ENCODE measurements around the gene UNC13D.

The UNC13D gene

DNA sequence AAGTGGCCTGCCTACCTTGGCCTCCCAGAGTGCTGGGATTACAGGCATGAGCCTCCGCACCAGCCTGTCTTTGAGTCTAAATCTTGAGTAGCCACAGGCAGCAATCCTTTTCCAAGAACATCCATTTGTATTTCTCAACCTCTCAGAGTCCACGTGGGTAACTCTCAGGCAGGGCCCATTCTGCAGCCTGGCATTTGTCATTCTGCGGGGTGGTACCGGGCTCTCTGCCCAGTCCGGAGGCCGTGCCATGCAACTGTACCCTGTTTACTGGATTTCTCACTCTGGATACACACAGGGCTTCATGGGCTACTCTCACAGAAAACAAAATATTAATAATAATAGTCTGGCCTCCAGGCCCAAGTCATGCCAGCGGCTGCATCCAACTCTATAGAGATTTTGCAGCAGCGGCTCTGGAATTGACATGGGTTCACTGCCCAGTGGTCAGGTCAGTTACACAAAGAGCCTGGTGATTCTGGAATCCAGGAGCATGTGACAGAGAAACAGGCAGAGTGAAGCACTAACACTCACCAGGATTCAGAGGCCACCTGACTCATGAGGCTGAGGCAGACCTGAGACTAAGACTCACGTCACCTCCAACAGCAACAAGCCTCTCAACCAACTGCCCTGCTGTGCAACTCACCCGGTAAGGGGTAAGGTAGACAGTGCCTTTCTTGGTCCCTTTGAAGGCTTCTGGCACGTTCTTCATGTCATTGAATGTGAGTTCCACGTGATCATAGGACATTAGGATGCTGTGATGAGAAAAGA lies 6.9 kb upstream of the UNC13D start:
- DNase-seq (ENCODE audit: low read depth in 2 of 2): no peak

DNA sequence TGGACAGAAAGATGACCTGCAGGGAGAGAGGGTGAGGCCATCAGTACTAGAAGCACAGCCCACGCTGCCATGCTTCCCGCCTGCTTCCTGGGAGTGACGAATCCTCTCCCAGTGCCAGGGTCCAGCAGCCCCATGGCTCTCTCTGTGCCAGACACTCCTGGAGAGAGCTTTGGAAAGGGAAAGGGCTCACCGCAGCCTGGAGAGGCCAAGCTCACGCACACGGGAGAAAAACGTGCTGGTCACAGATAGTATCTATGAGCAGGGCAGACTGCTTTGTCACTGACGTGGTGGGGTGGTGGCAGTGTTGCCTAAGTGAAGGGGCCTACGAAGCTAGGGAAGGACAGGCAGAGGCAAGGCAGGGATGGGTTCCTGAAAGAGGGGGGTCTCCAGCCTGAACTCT lies 5.5 kb upstream of the UNC13D start:
- DNase-seq (ENCODE audit: low read depth in 2 of 2): no peak

DNA sequence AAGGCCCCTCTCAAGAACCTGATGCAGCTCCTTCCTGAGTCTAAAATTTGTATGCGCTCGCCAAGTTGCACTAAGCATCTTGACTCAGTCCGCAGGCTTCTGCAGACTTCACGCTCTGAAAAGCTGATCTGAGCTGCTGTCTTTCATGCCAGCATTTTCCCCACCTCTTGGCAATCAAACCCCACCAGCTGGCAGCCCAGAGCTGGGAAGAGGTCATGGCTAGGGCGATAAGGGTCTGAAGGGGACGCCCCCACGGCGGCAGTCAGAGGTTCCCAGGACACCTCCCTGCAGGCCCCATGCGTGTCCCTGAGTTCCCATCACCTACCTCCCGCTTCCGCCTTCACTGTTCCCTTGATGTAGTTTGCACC lies 5.1 kb upstream of the UNC13D start:
- no peak for DNase-seq (ENCODE audit: low read depth in 2 of 2)

DNA sequence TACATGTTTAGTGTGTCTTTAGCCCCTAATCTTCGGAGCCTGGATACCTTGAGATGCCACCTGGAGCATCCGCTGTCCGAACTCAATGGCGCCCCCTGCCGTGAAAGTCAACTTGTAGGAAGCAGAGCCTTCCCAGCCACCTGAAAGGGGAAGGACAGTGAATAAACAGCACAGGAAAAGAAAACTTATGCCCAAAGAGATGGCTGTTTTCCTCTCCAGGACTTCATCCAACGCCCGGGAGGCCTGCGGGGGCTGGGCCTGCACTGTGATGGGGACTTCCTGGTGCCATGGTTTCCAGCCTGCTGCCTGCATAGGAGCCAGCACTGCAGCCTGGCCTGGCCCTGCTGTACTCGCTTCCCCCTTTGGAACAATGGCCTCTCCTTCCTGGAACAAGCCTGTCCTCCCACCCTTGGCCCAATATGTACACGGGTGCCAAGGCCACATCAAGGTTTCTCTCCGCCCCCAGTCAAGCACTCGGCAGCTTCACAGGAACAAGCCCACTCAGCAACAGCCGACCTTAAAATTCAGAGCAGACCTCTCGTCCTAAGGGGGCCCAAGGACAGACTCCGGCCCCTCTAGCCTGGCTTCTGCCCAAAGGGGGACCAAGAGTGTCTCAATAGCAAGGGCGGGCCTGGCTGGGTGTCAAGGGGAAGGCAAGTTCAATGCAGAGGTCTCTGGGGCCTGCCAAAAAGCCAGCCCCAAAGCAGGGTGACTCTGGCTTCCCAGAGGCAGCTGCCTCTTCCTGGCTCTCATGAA lies 4.5 kb upstream of the UNC13D start:
- peak; percentile 62 to 71 for DNase-seq (ENCODE audit: low read depth in 2 of 2)

DNA sequence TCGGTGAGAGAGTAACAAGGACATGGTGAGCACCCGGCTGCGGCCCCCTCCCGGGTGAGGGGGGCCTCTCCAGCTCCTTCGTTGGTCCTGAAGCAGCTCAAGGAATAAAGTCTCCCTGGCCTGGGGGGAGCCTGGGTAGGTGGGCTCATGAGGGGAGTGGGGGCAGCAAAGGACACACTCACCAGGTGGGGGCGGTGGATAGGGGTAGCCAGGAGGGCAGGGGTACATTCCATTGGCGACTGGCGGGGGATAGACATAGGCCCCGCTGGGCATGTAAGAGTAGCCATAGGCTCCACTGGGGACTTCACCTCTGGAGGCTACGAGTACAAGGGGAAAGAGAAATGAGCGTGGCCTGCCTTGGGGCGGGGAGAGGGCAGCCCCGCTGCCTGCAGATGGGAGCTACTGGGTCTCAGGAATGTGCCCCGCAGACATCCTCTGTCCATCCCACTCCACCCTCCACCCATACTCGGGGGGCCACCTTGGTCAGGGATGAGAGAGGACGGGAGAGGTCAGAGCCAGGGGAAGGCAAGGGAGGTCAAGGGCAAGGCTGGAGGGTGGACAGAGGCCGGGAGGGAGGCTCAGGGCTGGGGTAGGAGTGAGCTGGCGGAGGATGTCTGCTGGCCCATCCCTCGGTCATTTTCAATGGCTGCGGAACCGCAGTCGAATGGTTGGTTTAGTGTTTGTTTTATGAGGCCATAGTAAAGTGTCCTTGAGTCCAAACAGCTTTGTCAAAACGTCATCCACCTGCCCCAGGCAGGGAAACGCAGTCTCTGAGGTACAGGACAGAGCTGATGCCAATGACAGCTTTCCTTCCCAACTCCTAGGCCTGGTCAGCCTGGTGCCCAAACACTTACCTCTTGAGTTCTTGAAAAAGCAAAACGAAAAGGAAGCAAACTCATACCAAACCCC lies 3.7 kb upstream of the UNC13D start:
- no peak for DNase-seq (ENCODE audit: low read depth in 2 of 2)

DNA sequence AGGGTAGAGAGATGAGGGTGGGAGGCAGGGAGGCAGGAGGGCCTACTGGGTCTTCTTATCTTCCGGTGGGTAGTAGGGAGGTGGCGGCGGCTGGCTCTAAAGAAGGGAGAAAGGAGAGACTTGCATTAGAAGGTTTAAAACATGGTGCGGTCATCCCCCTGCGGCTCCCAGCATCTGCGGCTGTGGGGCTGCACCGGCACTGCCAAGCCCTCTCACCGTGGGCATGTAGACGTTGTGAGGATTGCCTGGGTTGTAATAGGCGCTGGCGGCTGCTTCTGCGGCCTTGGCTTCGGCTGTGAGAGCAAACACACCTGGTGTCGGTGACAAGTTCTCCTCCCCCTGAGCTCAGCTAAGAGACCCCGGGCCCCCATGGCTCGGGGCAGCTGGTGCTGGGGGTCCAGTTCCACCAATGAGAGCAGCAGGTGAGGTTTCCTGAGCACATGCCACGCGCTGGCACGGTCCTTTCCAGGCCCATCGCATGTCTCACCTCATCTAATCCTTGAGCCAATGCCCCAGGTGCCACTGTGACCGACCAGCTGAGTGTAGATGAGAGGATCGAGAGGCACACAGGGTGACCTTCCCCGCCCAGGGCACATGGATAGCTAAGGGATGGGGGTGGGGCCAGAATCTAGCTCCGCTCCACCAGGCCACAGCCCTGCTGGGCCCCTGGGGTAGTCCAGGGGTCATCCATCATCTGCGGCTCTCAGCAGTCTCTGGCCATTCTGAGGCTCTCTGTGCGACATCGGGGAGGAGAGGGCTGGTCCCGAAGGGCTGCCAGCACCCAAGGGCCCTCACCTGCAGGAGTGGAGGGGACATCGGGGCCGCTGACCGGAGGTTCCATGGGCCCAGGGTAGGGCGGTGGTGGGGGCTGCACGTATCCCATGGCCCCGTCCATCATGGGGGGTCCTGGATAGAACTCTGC lies 2.7 kb upstream of the UNC13D start:
- DNase-seq (ENCODE audit: low read depth in 2 of 2): no peak

DNA sequence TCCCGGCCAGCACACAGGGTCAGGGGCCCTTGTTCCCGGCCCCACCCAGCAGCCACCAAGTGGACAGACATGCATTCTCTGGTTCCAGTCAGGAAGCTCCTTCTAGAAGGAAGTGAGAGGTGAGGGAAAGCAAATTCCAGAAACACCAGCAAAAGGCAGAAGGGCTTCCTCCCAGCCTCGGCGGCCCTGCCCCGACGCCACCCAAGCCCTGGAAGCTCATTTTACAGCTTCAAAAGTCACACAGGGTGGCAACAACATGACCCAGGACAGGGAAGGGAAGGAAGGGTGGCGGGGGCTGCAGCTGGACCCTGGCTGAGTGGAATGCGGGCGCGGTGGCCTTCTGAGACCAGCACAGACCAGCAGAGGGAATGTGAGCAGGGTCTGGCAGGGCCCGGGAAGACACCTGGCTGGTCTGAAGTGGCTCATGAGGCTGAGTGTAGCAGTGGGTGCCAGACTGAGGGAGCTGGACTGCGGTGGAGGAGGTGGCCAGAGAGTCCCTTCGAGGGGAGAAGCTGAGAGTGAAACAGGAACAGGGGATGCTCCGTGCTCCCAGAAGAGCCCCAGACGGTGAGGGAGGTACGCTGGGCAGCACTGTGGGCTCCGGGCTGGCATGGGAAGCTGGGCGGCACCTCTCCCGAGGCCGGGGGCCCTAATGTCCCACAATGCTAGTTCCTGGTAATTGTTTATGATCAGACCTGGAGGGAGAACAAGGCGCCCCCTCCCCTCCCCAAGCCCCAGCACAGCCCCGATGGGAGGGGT lies 1.9 kb upstream of the UNC13D start:
- DNase-seq (ENCODE audit: low read depth in 2 of 2): no peak

DNA sequence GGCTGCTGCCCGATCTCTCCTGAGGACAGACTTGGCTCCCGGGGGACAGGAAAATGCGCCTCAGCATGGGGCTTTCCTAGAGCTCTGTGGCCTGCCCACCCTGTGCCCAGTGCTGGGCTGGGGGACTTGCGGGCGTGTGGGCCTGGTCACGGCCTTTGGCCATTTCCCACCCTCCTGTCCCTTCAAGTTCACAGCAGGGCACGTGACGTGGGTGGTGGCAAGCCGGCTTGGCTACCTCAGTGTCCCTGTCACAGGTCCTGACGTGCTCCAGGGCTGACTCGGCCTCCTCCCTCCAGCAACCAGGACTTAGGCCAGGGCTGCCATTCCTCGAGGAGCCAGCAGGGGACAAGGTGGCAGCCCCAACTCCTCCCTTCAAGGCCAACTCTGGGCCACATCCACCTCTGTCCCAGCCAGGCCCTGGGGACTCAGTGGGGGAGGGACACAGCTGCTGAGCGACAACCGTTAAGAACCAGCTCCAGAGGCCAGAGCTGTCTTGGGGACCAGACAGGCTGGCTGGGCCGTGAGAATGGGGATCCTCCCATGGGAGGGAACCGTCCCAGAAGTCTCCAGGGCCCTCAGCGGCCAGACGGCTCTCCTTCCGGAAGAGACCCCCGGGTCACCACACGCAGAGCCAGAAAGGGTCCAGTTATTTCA lies 981 bp upstream of the UNC13D start:
- no peak for DNase-seq (ENCODE audit: low read depth in 2 of 2)

DNA sequence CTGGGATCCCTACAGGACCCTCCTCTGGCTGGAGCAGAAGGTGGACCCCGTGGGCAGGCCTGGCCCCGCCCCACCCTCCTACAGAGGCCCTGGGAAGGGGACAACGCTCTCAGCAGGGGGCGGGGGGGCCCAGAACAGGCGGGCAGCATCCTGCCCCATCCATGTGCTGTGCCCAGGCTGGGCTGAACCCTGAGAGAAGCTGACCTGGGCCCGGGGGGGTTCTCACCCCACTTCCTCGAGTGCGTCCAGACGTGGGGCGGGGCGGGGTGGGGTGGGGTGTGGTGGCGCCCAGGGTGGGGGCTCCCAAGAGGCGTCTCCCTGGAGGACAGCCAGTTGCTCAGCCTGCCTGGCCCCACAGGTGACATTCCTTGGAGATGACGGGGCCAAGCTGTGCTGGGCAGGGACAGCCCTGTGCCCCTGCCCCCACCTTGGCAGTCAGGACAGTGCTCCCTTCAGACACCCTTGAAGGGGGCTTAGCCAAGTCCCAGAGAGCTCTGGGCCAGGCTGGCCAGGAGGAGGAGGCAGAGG lies 390 bp upstream of the UNC13D start:
- DNase-seq (ENCODE audit: low read depth in 2 of 2): no peak

DNA sequence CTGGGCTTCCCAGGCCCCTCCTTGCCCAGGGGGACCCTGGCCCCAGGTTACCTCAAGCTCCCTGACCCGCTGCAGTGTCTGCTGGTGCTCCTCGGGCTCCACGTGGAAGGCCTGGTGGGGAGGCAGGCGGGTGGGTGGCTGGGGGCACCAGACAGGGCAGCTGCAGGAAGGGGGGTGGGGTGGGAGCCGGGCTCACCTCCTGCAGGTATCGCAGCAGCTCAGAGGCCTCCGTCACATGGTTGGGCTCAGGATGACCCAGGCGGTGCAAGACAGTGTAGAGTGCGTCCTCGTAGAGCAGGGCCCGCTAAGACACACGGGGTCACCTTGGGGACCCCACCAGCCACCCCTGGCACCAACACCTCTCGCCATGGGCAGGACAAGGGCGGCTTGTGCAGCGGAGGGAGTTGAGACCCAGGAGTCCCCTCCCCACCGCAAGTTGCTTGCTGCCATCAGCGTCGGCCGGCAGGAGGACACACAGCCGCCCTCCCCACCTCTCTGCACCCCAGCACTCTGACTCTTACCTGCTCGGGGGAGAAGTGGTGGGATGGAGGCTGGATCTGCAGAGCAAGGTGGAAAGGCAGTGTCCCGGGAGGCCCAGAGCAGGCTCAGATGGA lies 1.1 kb downstream of the UNC13D start:
- DNase-seq (ENCODE audit: low read depth in 2 of 2): no peak

DNA sequence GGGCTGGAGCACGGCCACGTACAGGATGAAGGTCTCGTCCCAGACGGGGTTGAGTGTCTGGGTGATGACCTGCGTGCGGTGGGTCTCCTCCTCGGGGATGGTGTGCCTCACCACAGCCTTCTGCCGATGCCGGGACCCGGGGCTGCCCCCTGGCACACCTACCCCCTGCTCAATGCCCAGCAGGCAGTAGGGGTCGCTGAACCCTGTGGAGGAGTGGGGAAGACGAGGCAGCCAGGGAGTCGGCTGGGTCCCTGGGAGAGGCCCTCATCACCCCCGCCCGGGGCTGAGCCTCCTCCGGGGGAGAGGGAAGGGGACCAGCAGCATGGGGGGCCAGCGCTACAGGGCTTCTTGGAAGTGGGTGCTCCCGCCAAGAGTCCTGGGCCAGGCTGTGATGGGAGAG lies 1.8 kb downstream of the UNC13D start:
- no peak for DNase-seq (ENCODE audit: low read depth in 2 of 2)

DNA sequence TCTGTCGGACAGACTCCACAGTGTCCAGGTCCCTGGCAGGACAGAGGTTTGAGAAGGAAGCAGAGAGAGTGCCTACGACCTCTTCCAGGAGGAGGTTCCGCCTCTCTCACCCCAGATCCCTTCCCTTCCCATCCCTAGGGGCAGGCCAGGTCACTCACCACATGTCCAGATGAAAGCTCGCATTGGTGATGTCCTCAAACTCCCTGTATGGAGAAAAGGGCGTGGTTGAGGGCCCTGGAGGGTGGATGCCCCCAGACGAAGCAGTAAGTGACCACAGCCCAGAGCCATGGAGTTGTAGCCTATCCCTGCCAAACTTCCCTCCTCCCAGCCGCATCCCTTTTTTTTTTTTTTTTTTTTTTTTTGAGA lies 3.4 kb downstream of the UNC13D start:
- no peak for DNase-seq (ENCODE audit: low read depth in 2 of 2)

DNA sequence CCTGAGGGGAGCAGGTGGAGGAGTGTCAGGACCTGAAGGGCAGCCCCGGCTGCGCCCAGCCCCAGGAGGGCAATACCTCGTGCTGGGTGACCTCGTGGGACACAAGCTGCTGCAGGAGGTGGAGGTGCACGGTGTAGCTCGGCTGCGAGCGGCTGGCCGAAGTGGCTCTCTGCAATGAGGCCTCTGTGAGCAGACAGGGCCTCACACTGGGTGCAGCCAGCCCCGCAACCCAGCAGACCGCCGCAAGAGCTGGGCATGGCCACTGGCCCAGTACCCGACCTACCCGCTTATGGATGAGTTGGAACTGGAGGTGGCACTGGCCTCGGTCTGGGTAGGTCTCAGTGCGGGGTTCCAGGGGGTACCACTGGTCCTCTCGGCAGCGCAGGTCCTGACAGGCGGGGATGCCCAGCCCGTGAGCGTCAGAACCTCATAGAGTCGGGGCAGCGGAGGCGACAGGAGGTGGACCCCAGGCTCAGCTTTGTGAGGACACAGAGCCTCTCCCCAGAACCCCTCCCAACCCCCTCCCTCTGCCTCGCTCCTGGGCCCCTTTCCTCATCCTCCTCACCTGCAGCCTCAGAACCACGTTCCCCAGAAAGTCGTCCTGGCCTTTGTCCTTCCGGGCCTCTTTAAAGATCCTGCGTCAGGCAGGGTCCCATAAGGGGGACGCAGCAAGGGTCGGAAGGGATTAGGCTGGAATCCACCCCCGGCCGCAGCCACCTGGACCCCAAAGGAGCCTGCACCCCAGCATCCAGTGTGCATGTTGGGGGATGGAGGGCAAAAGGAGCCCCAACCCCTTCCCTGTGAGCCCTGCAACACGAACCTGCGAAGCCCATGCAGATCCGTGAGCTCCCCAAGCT lies 4.0 kb downstream of the UNC13D start:
- DNase-seq (ENCODE audit: low read depth in 2 of 2): no peak

DNA sequence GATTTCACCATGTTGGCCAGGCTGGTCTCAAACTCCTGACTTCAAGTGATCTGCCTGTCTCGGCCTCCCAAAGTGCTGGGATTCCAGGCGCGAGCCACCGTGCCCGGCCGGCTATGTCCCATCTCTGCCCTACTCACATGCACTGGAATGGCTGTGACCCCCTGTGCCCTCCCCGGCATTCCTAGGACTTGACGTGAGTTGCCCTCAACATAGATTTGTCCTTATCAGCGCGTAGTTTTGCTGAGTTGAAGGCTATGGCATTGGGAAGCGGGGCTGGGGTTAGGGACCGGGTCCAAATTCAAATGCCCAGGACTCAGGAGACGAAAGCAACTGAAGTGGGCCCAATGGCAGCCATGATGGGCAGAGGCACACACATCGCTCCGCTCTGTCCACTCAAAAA lies 5.8 kb downstream of the UNC13D start:
- DNase-seq (ENCODE audit: low read depth in 2 of 2): no peak

DNA sequence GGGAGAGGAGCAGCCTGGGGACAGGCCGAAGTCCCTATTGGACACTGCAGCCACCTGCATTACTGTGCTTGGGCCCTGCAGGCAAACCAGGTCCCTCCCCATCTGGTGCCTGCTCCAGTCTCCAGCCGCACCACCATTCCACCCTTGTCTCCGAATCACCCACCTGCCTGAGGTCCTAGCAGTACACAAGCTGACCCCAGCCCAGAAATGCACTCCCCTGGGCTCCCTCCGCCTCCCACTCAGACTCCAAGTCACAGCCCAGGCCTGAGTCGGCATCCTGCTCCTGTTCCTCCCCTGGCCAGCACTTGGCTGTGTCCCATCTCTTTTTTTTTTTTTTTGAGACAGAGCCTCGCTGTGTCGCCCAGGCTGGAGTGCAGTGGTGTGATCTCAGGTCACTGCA lies 6.3 kb downstream of the UNC13D start:
- DNase-seq (ENCODE audit: low read depth in 2 of 2): no peak

DNA sequence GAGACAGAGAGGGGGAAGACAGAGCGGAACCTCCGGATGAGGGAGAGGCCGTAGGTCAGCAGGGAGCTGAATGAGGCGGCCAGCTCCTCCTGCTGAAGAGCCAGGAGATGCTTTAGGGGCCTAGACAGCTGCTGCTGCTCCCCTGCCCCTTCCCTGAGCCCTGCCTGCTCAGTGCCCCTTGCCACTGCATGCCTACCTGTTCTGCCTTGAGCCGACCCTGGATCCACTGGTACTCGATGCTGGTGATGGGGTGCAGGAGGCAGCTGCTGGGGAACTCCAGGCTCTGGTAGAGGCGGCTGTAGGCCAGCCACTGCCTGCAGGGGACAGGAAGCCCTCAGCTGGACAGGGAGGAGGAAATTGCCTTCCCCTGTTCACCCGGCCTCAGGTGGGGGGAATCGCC lies 7.6 kb downstream of the UNC13D start:
- DNase-seq (ENCODE audit: low read depth in 2 of 2): no peak

DNA sequence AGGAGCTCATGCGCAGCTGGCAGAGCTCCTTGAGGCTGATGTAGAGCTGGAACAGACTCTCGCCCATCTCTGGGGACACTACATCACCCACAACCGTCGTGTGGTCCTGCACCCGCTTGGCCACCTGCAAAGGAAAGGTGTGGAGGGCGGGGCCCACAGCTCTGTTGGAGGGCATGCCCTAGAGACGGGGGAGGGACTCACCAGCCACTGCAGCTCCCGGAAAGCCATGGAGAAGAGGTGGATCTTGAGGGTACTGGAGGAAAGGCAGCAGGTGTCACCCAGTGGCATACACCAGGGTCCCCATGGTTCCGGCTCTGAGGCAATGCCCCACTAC lies 8.6 kb downstream of the UNC13D start:
- no peak for DNase-seq (ENCODE audit: low read depth in 2 of 2)

DNA sequence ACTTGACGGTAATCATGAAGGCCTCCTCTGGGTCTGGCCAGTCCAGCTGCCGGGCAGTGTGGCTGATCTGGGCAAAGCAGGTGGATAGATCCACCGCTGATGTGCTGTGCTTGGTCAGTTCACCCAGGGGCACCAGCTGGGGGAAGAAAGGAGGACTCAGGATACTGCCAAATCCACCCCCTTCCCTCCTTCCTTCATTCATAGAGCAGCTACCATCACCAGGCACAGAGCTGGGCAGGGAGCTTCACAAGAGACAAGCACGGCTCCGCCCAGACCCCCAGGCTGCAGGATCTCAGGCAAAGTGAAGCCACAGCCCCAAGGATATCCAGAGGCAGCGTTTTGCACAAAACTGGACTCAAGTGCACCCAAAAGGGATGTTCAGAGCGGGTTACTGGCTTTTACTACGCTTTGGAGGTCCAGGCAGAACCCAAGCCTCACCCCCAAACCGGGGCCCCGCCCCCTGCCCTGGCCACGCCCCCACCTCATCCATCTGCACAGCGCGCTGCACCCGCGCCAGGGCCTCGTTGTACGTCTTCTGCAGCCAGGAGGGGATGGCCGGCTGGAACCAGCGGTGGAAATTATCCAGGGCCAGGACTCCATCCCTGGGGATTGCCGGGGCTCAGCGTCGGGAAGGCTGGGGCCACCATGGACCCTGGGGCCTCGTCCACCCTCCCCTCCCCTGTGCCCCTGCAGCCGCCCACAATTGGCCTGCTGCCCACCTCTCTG lies 9.1 kb downstream of the UNC13D start:
- no peak for DNase-seq (ENCODE audit: low read depth in 2 of 2)
